HEK293 (cell line): Measurements from ENCODE around the gene PRRC2B.
A peak's percentile ranks its signal among the peaks of the same experiment; 100 is the strongest.

Experiments
- CTCF ChIA-PET: fragments of 350-600 bp; formaldehyde crosslinking; extraction: SDS; loops from one replicate; lab custom pipeline; 2021; ENCODE audit warnings: antibody characterized with exemption; lab: Yijun Ruan, JAX
- POLR2A ChIA-PET: fragments of 300-600 bp; formaldehyde crosslinking; extraction: SDS; loops from one replicate; lab custom pipeline; 2020; ENCODE audit warnings: antibody characterized with exemption, inconsistent platforms; lab: Yijun Ruan, JAX
- H3K27ac ChIP-seq: fragments of 200-500 bp; sonication (Bioruptor generic); 2 replicates; pipeline ENCODE4 v1.5.1; 2014; ENCODE audit warnings: low read depth, low read length, control low read depth, inconsistent platforms; ENCODE audit errors: extremely low read depth
- H3K36me3 ChIP-seq, 2 experiments: fragments of 200-500 bp in 1 of 2; sonication (Bioruptor generic) in 1 of 2; 1 replicate in 1 of 2; 2 replicates in 1 of 2; pipeline ENCODE4 v1.5.1; 2014 to 2017; ENCODE audit warnings: inconsistent platforms in 2 of 2, low read length in 2 of 2; ENCODE audit not compliant: control insufficient read depth in 2 of 2, insufficient read depth in 1 of 2
- H3K4me1 ChIP-seq: fragments of 200-500 bp; sonication (Bioruptor generic); 2 replicates; pipeline ENCODE4 v1.5.1; 2014; ENCODE audit warnings: mild to moderate bottlenecking, low read length, inconsistent platforms; ENCODE audit not compliant: control insufficient read depth, insufficient read depth
- H3K4me3 ChIP-seq: 2 replicates; pipeline ENCODE4 v1.5.1; 2011; ENCODE audit warnings: low read depth, mild to moderate bottlenecking, control low read depth, low read length, moderate library complexity
- H3K9me3 ChIP-seq: fragments of 200-500 bp; sonication (Bioruptor generic); 2 replicates; pipeline ENCODE4 v1.5.1; 2014; ENCODE audit warnings: low read depth, low read length, inconsistent platforms; ENCODE audit not compliant: control insufficient read depth, insufficient read depth
- KLF1 ChIP-seq: fragments of 450-650 bp; formaldehyde crosslinking; IDR thresholded peaks from 2 replicates; pipeline ENCODE4 v1.5.1; 2016; ENCODE audit warnings: missing biosample characterization, missing genetic modification characterization
- KLF9 ChIP-seq: fragments of 450-650 bp; formaldehyde crosslinking; IDR thresholded peaks from 2 replicates; pipeline ENCODE4 v1.5.1; 2016; ENCODE audit warnings: missing biosample characterization, missing genetic modification characterization, low read depth
- OSR2 ChIP-seq: fragments of 450-650 bp; formaldehyde crosslinking; IDR thresholded peaks from 2 replicates; pipeline ENCODE4 v1.5.1; 2016; ENCODE audit warnings: missing biosample characterization, missing genetic modification characterization
- OVOL3 ChIP-seq: fragments of 450-650 bp; formaldehyde crosslinking; IDR thresholded peaks from 2 replicates; pipeline ENCODE4 v1.5.1; 2016; ENCODE audit warnings: missing biosample characterization, missing genetic modification characterization
- SETDB1 ChIP-seq: IDR thresholded peaks from one replicate; pipeline ENCODE4 v1.6.1; 2017; ENCODE audit warnings: mild to moderate bottlenecking, low read length, moderate library complexity, mixed read lengths; ENCODE audit not compliant: insufficient read length
- ZEB2 ChIP-seq: fragments of 450-650 bp; formaldehyde crosslinking; IDR thresholded peaks from 2 replicates; pipeline ENCODE4 v1.5.1; 2016; ENCODE audit warnings: missing biosample characterization, missing genetic modification characterization
- ZFHX2 ChIP-seq: fragments of 450-650 bp; formaldehyde crosslinking; conservative IDR thresholded peaks from 2 replicates; pipeline ENCODE4 v1.5.1; 2016; ENCODE audit warnings: missing biosample characterization, missing genetic modification characterization
- ZIC2 ChIP-seq: fragments of 450-650 bp; formaldehyde crosslinking; IDR thresholded peaks from 2 replicates; pipeline ENCODE4 v1.5.1; 2016; ENCODE audit warnings: missing biosample characterization, missing genetic modification characterization
- ZNF121 ChIP-seq: fragments of 450-650 bp; formaldehyde crosslinking; IDR thresholded peaks from 2 replicates; pipeline ENCODE4 v1.5.1; 2016; ENCODE audit warnings: missing biosample characterization, missing genetic modification characterization
- ZNF138 ChIP-seq: fragments of 450-650 bp; formaldehyde crosslinking; IDR thresholded peaks from 2 replicates; pipeline ENCODE4 v1.5.1; 2016; ENCODE audit warnings: missing biosample characterization, missing genetic modification characterization, borderline replicate concordance
- ZNF18 ChIP-seq: fragments of 450-650 bp; formaldehyde crosslinking; IDR thresholded peaks from 2 replicates; pipeline ENCODE4 v1.5.1; 2016; ENCODE audit warnings: missing biosample characterization, missing genetic modification characterization
- ZNF404 ChIP-seq: fragments of 450-650 bp; formaldehyde crosslinking; IDR thresholded peaks from 2 replicates; pipeline ENCODE4 v1.5.1; 2017; ENCODE audit warnings: missing biosample characterization, missing genetic modification characterization
- ZNF48 ChIP-seq: fragments of 450-650 bp; formaldehyde crosslinking; IDR thresholded peaks from 2 replicates; pipeline ENCODE4 v1.5.1; 2016; ENCODE audit warnings: missing biosample characterization, missing genetic modification characterization
- ZNF501 ChIP-seq: fragments of 450-650 bp; formaldehyde crosslinking; IDR thresholded peaks from 2 replicates; pipeline ENCODE4 v1.5.1; 2016; ENCODE audit warnings: missing biosample characterization, missing genetic modification characterization
- ZNF558 ChIP-seq: fragments of 450-650 bp; formaldehyde crosslinking; IDR thresholded peaks from 2 replicates; pipeline ENCODE4 v1.5.1; 2016; ENCODE audit warnings: missing biosample characterization, missing genetic modification characterization
- ZNF623 ChIP-seq: fragments of 450-650 bp; formaldehyde crosslinking; IDR thresholded peaks from 2 replicates; pipeline ENCODE4 v1.5.1; 2016; ENCODE audit warnings: missing biosample characterization, missing genetic modification characterization
- ZNF654 ChIP-seq: fragments of 450-650 bp; formaldehyde crosslinking; IDR thresholded peaks from 2 replicates; pipeline ENCODE4 v1.5.1; 2016; ENCODE audit warnings: low read depth, missing biosample characterization, missing genetic modification characterization

The PRRC2B gene

DNA sequence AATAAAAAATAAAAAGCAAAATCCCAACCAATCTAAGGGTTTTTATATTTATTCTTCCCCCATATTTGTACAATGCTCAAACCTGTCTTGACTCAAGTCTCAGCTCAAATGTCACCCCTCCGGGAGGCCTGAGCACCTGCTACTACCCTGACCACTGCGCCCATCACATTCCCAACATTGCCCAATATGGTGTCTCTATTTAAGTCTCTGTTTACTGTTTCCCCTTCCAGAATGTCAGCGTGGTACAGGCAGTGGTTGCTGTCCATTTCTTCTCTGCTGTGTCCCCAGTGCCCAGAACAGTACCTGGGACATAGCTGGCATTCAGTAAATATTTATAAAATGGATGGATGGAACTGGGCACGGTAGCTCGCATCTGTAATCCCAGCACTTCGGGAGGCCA is 47.3 kb upstream of the PRRC2B start:
- no peaks in the 10 kb centered on the region for H3K4me1 ChIP-seq
- no peak for TF ChIP-seq ZNF138 (tag by site-specific recombination)
- no peak for TF ChIP-seq SETDB1
- no peak for TF ChIP-seq ZNF558
- no peak for TF ChIP-seq ZIC2 (tag by site-specific recombination)
- TF ChIP-seq ZNF654: no peak
- TF ChIP-seq ZNF501: no peak
- ChIA-PET CTCF (interaction anchor here (0.6 to 4.3 kb wide), 5 partner anchors 10 to 338 kb away, joined by 3 to 33 read pairs (median 5); no protein-coding TSS in a partner anchor), POLR2A (no interaction called here)
- H3K4me3 ChIP-seq: no peak overlapping the region
- H3K27ac ChIP-seq: no peak overlapping the region
- no peaks in the 10 kb centered on the region for H3K9me3 ChIP-seq
- no peaks in the 10 kb centered on the region for H3K36me3 ChIP-seq

- H3K9me3 ChIP-seq: no peaks in the 10 kb centered on the region
- H3K36me3 ChIP-seq: no peaks in the 10 kb centered on the region
- H3K4me3 ChIP-seq: no peak overlapping the region
- ChIA-PET POLR2A (no interaction called here), CTCF (interaction anchor here (0.5 to 4.3 kb wide), 4 partner anchors 11 to 290 kb away, joined by 4 to 33 read pairs (median 12); no protein-coding TSS in a partner anchor)
- no peak overlapping the region for H3K27ac ChIP-seq
- TF ChIP-seq KLF9 (tag by site-specific recombination): peak; percentile 60
- 0 out of 2 replicates have a peak, but pooled peaks have one; percentile 12 for TF ChIP-seq ZFHX2 (tag by site-specific recombination)
- TF ChIP-seq ZNF404 (tag by site-specific recombination): no peak
- no peak for TF ChIP-seq ZNF623
- H3K4me1 ChIP-seq: no peaks in the 10 kb centered on the region
Observed at GRCh38 chr9:131347376-131348020, 46.4 kb upstream of the PRRC2B start.

GRCh38 chr9:131348631-131349521 is 45.0 kb upstream of the PRRC2B start:
- no peaks in the 10 kb centered on the region for H3K36me3 ChIP-seq
- TF ChIP-seq ZNF121 (tag by site-specific recombination) (peak; percentile 90), OSR2 (tag by site-specific recombination) (no peak), ZNF18 (peak; percentile 13; the same call in 1 of the 2 replicates), KLF1 (tag by site-specific recombination) (no peak), ZNF48 (tag by site-specific recombination) (no peak), ZEB2 (tag by site-specific recombination) (no peak), OVOL3 (tag by site-specific recombination) (no peak)
- H3K27ac ChIP-seq: no peak overlapping the region
- ChIA-PET CTCF (interaction anchor here (0.6 to 4.3 kb wide), 52 partner anchors 8 to 919 kb away, joined by 3 to 33 read pairs (median 5); partner anchors contain the start of gene PLPP7), POLR2A (interaction anchor here (0.6 to 3.2 kb wide), 5 partner anchors 24 to 91 kb away, joined by 3 to 36 read pairs (median 6); no protein-coding TSS in a partner anchor)
- H3K4me1 ChIP-seq: no peaks in the 10 kb centered on the region
- H3K9me3 ChIP-seq: no peaks in the 10 kb centered on the region
- no peak overlapping the region for H3K4me3 ChIP-seq
